C4-2B (cell line): ENCODE data around the gene STK11.

Source experiments
- H3K27ac ChIP-seq: fragments of 450-650 bp; 2 replicates; pipeline ENCODE4 v1.5.1; 2017
- ZFX ChIP-seq: fragments of 450-650 bp; IDR thresholded peaks from 2 replicates; pipeline ENCODE4 v1.6.1; 2017
- TF ChIP-seq, protein P1 (sequence below): fragments of 450-650 bp; conservative IDR thresholded peaks from 2 replicates; pipeline ENCODE4 v1.5.1; 2017; ENCODE audit warnings: mild to moderate bottlenecking

STK11 gene

GRCh38 chr19:1254530-1255185 lies 49.1 kb downstream of the STK11 start:
- TF ChIP-seq, protein P1, sequence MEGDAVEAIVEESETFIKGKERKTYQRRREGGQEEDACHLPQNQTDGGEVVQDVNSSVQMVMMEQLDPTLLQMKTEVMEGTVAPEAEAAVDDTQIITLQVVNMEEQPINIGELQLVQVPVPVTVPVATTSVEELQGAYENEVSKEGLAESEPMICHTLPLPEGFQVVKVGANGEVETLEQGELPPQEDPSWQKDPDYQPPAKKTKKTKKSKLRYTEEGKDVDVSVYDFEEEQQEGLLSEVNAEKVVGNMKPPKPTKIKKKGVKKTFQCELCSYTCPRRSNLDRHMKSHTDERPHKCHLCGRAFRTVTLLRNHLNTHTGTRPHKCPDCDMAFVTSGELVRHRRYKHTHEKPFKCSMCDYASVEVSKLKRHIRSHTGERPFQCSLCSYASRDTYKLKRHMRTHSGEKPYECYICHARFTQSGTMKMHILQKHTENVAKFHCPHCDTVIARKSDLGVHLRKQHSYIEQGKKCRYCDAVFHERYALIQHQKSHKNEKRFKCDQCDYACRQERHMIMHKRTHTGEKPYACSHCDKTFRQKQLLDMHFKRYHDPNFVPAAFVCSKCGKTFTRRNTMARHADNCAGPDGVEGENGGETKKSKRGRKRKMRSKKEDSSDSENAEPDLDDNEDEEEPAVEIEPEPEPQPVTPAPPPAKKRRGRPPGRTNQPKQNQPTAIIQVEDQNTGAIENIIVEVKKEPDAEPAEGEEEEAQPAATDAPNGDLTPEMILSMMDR = no peak
- TF ChIP-seq ZFX = no peak
- peak overlapping the region; percentile 96 for H3K27ac ChIP-seq

DNA sequence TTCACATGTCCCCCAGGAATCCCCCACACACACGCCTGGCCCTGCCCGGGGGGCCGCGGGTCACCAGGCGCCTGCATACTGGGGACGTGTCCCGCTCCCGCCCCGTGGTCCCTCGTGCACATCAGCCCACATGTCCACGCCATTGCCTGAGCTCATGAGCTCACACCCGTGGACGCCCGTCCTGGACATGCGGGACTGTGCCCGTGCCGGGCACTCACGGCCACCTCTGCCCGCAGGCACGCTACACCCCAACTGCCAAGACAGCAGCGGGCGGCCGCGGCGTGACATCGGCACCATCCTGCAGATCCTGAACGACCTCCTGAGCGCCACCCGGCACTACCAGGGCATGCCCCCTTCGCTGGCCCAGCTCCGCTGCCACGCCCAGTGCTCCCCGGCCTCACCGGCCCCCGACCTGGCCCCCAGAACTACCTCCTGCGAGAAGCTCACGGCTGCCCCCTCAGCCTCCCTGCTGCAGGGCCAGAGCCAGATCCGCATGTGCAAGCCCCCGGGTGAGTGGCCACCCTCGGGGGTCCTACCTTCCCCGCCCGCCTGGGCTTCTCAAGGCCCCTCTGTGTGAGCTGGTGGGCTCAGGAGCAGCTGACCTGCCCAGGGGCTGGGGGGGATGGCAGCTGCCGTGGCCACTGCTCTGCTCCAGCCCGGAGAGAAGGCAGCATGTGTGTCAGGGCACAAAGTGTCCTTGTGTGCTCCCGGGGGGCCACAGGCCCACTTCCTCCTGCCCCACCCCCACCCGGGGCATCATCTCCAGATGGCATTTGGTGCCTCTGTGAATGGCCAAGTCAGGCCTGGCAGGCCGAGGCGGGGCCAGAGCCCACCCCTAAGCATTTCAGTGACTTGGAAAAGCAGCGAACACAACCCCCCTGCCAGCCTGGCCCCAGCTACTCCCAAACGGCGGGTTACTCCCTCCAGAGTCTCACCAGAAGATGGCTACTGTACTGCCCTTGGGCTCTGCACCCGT lies 49.9 kb downstream of the STK11 start:
- H3K27ac ChIP-seq = peak overlapping the region; percentile 96; the same call in 1 of the 2 replicates
- TF ChIP-seq, protein P1 = no peak
- TF ChIP-seq ZFX = no peak

- H3K27ac ChIP-seq = no peak overlapping the region
- TF ChIP-seq ZFX = no peak
- TF ChIP-seq, protein P1 = no peak
Measured at GRCh38 chr19:1256646-1257474, 51.3 kb downstream of the STK11 start.

- TF ChIP-seq, protein P1 = no peak
- no peak for TF ChIP-seq ZFX
- H3K27ac ChIP-seq = no peak overlapping the region
Measured at GRCh38 chr19:1257475-1258162, 52.0 kb downstream of the STK11 start.

DNA sequence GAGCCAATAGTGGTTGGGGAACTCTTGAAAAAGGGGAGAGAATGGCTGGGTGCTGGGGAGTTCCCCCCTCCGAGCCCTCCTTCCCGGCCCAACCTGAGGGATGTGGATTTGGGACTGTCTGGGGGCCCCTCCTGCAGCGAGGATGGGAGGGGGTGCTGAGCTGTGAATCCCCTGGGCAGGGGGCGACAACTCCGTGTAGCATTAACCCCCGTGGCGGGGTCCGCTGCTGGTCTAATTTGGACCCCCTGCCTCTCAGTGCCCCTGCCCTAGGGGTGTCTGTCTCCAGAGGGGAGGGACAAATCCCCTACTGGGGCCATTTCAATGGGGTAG lies 52.5 kb downstream of the STK11 start:
- TF ChIP-seq, protein P1 = no peak
- no peak for TF ChIP-seq ZFX
- H3K27ac ChIP-seq = no peak overlapping the region

DNA sequence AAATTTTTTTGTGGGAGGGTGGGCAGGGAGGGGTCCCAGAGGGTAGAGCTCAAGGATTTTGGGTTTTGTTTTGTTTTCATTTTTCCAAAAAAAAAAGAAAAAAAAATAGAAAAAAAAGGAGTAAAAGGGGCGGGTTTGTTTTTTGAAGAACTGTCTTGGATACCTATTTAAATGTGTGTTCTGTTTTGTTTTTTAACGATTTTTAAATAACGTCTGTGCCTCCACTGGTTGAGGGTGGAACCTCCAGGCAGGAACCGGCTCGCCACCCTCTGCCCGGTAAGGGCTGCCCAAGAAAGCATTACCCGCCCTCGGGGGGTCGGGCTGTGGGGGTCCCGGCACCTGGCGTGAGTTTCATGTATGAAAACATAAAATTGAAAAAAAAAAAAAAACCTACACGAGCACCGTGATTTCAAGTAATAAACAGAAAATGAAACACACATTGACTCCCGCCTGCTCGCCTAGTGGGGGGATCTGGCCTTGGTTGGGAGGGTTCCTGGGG lies 53.2 kb downstream of the STK11 start:
- TF ChIP-seq, protein P1 = no peak
- TF ChIP-seq ZFX = no peak
- H3K27ac ChIP-seq = peak overlapping the region; percentile 96
